ENCODE measurements around the gene ROGDI.

ROGDI gene

GRCh38 chr16:4799171-4799855 is 3.1 kb downstream of the ROGDI start:
- no peak overlapping the region for H3K27ac ChIP-seq
- DNase-seq = no peak

GRCh38 chr16:4798456-4798855 is 4.0 kb downstream of the ROGDI start:
- Histone ChIP-seq H3K27me3 (replicated peaks) (no peaks in the 10 kb centered on the region), H3K36me3 (replicated peaks) (peaks cover 7% of the 10 kb centered on the region), H3K27ac (no peak overlapping the region), H3K4me3 (ENCODE audit: low read depth, low read length) (no peak overlapping the region)
- TF ChIP-seq CTCF (IDR thresholded peaks at IDR 0.05; ENCODE audit: low read depth, low read length, missing control alignments) = no peak
- DNase-seq = no peak
- in situ Hi-C loops (cut with HindIII; ENCODE audit: low pct_ligation_motif_present, low sequenced_read_pairs) = no loop called here

More at GRCh38 chr16:4799171-4799855, 3.1 kb downstream of the ROGDI start:
- H3K27me3 ChIP-seq (replicated peaks) = no peaks in the 10 kb centered on the region
- H3K4me3 ChIP-seq (ENCODE audit: low read depth, low read length) = no peak overlapping the region
- peaks cover 9% of the 10 kb centered on the region for H3K36me3 ChIP-seq (replicated peaks)
- in situ Hi-C loops (cut with HindIII; ENCODE audit: low pct_ligation_motif_present, low sequenced_read_pairs) = no loop called here
- no peak for TF ChIP-seq CTCF (IDR thresholded peaks at IDR 0.05; ENCODE audit: low read depth, low read length, missing control alignments)

- Histone ChIP-seq H3K27me3 (replicated peaks) (no peaks in the 10 kb centered on the region), H3K4me3 (ENCODE audit: low read depth, low read length) (no peak overlapping the region), H3K36me3 (replicated peaks) (peaks cover 7% of the 10 kb centered on the region), H3K27ac (no peak overlapping the region)
- TF ChIP-seq CTCF (IDR thresholded peaks at IDR 0.05; ENCODE audit: low read depth, low read length, missing control alignments) = no peak
- DNase-seq = no peak
- in situ Hi-C loops (cut with HindIII; ENCODE audit: low pct_ligation_motif_present, low sequenced_read_pairs) = no loop called here
These were observed 4.6 kb downstream of the ROGDI start for GRCh38 chr16:4797805-4798252.

- TF ChIP-seq CTCF (IDR thresholded peaks at IDR 0.05; ENCODE audit: low read depth, low read length, missing control alignments) = no peak
- Histone ChIP-seq H3K4me3 (ENCODE audit: low read depth, low read length) (no peak overlapping the region), H3K27me3 (replicated peaks) (no peaks in the 10 kb centered on the region), H3K36me3 (replicated peaks) (peaks cover 7% of the 10 kb centered on the region), H3K27ac (no peak overlapping the region)
- in situ Hi-C loops (cut with HindIII; ENCODE audit: low pct_ligation_motif_present, low sequenced_read_pairs) = no loop called here
- DNase-seq = no peak
These were observed 5.2 kb downstream of the ROGDI start for GRCh38 chr16:4796982-4797804.

GRCh38 chr16:4795828-4796572 is 6.4 kb downstream of the ROGDI start:
- TF ChIP-seq CTCF (IDR thresholded peaks at IDR 0.05; ENCODE audit: low read depth, low read length, missing control alignments) = no peak

More at GRCh38 chr16:4795828-4796572, 6.4 kb downstream of the ROGDI start:
- peaks cover 7% of the 10 kb centered on the region for H3K36me3 ChIP-seq (replicated peaks)
- H3K4me3 ChIP-seq (ENCODE audit: low read depth, low read length) = no peak overlapping the region
- DNase-seq = no peak
- no peak overlapping the region for H3K27ac ChIP-seq
- in situ Hi-C loops (cut with HindIII; ENCODE audit: low pct_ligation_motif_present, low sequenced_read_pairs) = no loop called here
- no peaks in the 10 kb centered on the region for H3K27me3 ChIP-seq (replicated peaks)

Data from brain microvascular endothelial cell (primary cell).